HepG2 (cell line): ENCODE data around the gene MGAT2. TPM values are rescaled to one million over a fixed set of nuclear protein-coding genes. Genes with fewer than 3 reads are reported as not detected.

Source experiments
- ATF6 ChIP-seq: sonication (generic); formaldehyde crosslinking; conservative IDR thresholded peaks from 2 replicates; pipeline ENCODE4 v1.4.0; 2020; ENCODE audit warnings: missing genetic modification reagents
- GZF1 ChIP-seq: sonication (generic); formaldehyde crosslinking; IDR thresholded peaks from 2 replicates; pipeline ENCODE4 v1.5.1; 2020; ENCODE audit warnings: mild to moderate bottlenecking, missing genetic modification reagents
- JUNB ChIP-seq: sonication (generic); formaldehyde crosslinking; IDR thresholded peaks from 2 replicates; pipeline ENCODE4 v1.8.0; 2022; ENCODE audit warnings: missing genetic modification reagents, mild to moderate bottlenecking, borderline replicate concordance
- KLF16 ChIP-seq, 2 experiments: sonication (generic) in 1 of 2; formaldehyde crosslinking in 1 of 2; IDR thresholded peaks; 2 replicates each; pipeline versions ENCODE4 v1.6.1 to v1.8.0; 2016 to 2023; ENCODE audit warnings: missing genetic modification reagents in 2 of 2, missing compliant biosample characterization in 1 of 2
- POGK ChIP-seq: sonication (generic); formaldehyde crosslinking; conservative IDR thresholded peaks from 2 replicates; pipeline ENCODE4 v1.8.0; 2022; ENCODE audit warnings: mild to moderate bottlenecking, moderate library complexity, missing genetic modification reagents
- SIX4 ChIP-seq: sonication (generic); formaldehyde crosslinking; IDR thresholded peaks from 2 replicates; pipeline ENCODE4 v1.4.0; 2020; ENCODE audit warnings: missing genetic modification reagents
- THAP9 ChIP-seq: sonication (generic); formaldehyde crosslinking; IDR thresholded peaks from 2 replicates; pipeline ENCODE4; 2020; ENCODE audit warnings: missing genetic modification reagents, mild to moderate bottlenecking, borderline replicate concordance
- UBTF ChIP-seq: sonication (generic); formaldehyde crosslinking; IDR thresholded peaks from 2 replicates; pipeline ENCODE4 v1.4.0; 2020; ENCODE audit warnings: mild to moderate bottlenecking, missing genetic modification reagents
- ZNF563 ChIP-seq: sonication (generic); formaldehyde crosslinking; IDR thresholded peaks from 2 replicates; pipeline ENCODE4 v1.8.0; 2022; ENCODE audit warnings: mild to moderate bottlenecking, moderate library complexity, missing genetic modification reagents
- ZNF567 ChIP-seq: sonication (generic); formaldehyde crosslinking; IDR thresholded peaks from 2 replicates; pipeline ENCODE4 v1.8.1; 2023; ENCODE audit warnings: mild to moderate bottlenecking, missing genetic modification reagents, borderline replicate concordance
- ZNF646 ChIP-seq: sonication (generic); formaldehyde crosslinking; IDR thresholded peaks from 2 replicates; pipeline ENCODE4 v1.9.0; 2021; ENCODE audit warnings: mild to moderate bottlenecking, missing genetic modification reagents
- ZNF772 ChIP-seq: sonication (generic); formaldehyde crosslinking; IDR thresholded peaks from 2 replicates; pipeline ENCODE4 v1.5.0; 2020; ENCODE audit warnings: mild to moderate bottlenecking, missing genetic modification reagents
- ZSCAN22 ChIP-seq: sonication (generic); formaldehyde crosslinking; IDR thresholded peaks from 2 replicates; pipeline ENCODE4 v1.4.0; 2020; ENCODE audit warnings: mild to moderate bottlenecking, missing genetic modification reagents
- polyA plus RNA-seq, 8 experiments: library from polyadenylated mRNA; depleted of rRNA in 3 of 8; stranded (reverse) in 7 of 8; unstranded in 1 of 8; fragments of >200 nt; fragmentation: Illumina TruSeq in 4 of 8; extraction: Trizol in 4 of 8; gene quantifications; 2 replicates each; pipeline versions ENCODE4 v1.2.1 to v1.2.3, GENCODE V29; 2011 to 2016; ENCODE audit warnings: low read depth in 4 of 8, missing spikeins in 1 of 8, mixed read lengths in 1 of 8; ENCODE audit not compliant: insufficient read depth in 1 of 8
- total RNA-seq, 5 experiments: library from RNA; depleted of rRNA; stranded (reverse); fragments of >200 nt; fragmentation: Illumina TruSeq; extraction: Trizol; gene quantifications; 2 replicates each; pipeline ENCODE4 v1.2.3, GENCODE V29; 2016; ENCODE audit warnings: low read depth in 1 of 5

The MGAT2 gene
- total and polyA plus RNA-seq, 2 of the 13 experiments (the other 11 are each of a cell fraction or from before 2014, with no cell fraction given): 12.9 to 51.9 TPM

- TF ChIP-seq ZNF646 (CRISPR knock-in tag) (no peak), THAP9 (CRISPR knock-in tag) (no peak), POGK (peak; percentile 56; the same call in 1 of the 2 replicates), ZNF567 (CRISPR knock-in tag) (0 out of 2 replicates have a peak, but pooled peaks have one; percentile 31), ZSCAN22 (CRISPR knock-in tag) (no peak), ZNF563 (CRISPR knock-in tag) (no peak), JUNB (no peak), KLF16 (CRISPR knock-in tag; IDR thresholded peaks at IDR 0.05) (peak in 1 of 2 experiments; percentile 44; a peak in 1 of 4 replicates), UBTF (CRISPR knock-in tag) (peak; percentile 51), ZNF772 (peak; percentile 67; the same call in 1 of the 2 replicates), ATF6 (CRISPR knock-in tag) (no peak), GZF1 (CRISPR knock-in tag) (no peak), SIX4 (CRISPR knock-in tag) (no peak)
Observed at GRCh38 chr14:49641697-49642129, 21.1 kb downstream of the MGAT2 start (continued).
